Liver (tissue), 9 donors: ENCODE measurements around the gene B9D2. TPM values are rescaled to one million over a fixed set of nuclear protein-coding genes. Genes with fewer than 3 reads are reported as not detected.

ENCODE experiments used
- DNase-seq: peaks from one replicate; pipeline ENCODE4 v3.0.0-alpha.2; 2017; ENCODE audit warnings: low spot score
- H3K27ac ChIP-seq, 2 donors: one replicate each; pipeline ENCODE4 v1.7.0; 2013; ENCODE audit warnings: inconsistent platforms in 2 of 2, low read length in 2 of 2, control low read depth in 1 of 2, low read depth in 1 of 2, mild to moderate bottlenecking in 1 of 2
- H3K27me3 ChIP-seq, 4 donors: one replicate each; pipeline versions ENCODE4 v1.6.1 to v1.7.0; 2013; ENCODE audit warnings: low read length in 3 of 4, inconsistent platforms in 1 of 4, mild to moderate bottlenecking in 1 of 4, moderate library complexity in 1 of 4; ENCODE audit not compliant: control insufficient read depth in 4 of 4, insufficient read depth in 4 of 4
- H3K36me3 ChIP-seq, 4 donors: one replicate each; pipeline versions ENCODE4 v1.6.1 to v1.7.0; 2013; ENCODE audit warnings: low read length in 3 of 4, mild to moderate bottlenecking in 3 of 4, low read depth in 1 of 4, moderate library complexity in 1 of 4; ENCODE audit not compliant: control insufficient read depth in 4 of 4, insufficient read depth in 3 of 4
- H3K4me1 ChIP-seq, 4 donors: one replicate each; pipeline versions ENCODE4 v1.6.1 to v1.7.0; 2013; ENCODE audit warnings: low read length in 3 of 4, mild to moderate bottlenecking in 3 of 4, moderate library complexity in 1 of 4; ENCODE audit not compliant: control insufficient read depth in 4 of 4, insufficient read depth in 4 of 4
- H3K4me3 ChIP-seq, 3 donors: one replicate each; pipeline versions ENCODE4 v1.6.1 to v1.7.0; 2013; ENCODE audit warnings: low read length in 3 of 3, control low read depth in 1 of 3, low read depth in 1 of 3, mild to moderate bottlenecking in 1 of 3
- H3K9ac ChIP-seq, 2 donors: one replicate each; pipeline ENCODE4 v1.7.0; 2013; ENCODE audit warnings: low read length in 2 of 2, mild to moderate bottlenecking in 2 of 2, moderate library complexity in 2 of 2, control low read depth in 1 of 2, low read depth in 1 of 2
- H3K9me3 ChIP-seq, 4 donors: one replicate each; pipeline versions ENCODE4 v1.6.1 to v1.7.0; 2013; ENCODE audit warnings: low read length in 3 of 4; ENCODE audit not compliant: control insufficient read depth in 4 of 4
- EGR1 ChIP-seq, 2 donors: IDR thresholded peaks; 2 replicates each; pipeline ENCODE4 v1.6.1; 2016 to 2018; ENCODE audit warnings: antibody characterized with exemption in 2 of 2, low read depth in 2 of 2
- FOXA1 ChIP-seq: IDR thresholded peaks from 2 replicates; pipeline ENCODE4 v1.6.1; 2016; ENCODE audit warnings: antibody characterized with exemption
- FOXA2 ChIP-seq: IDR thresholded peaks from 2 replicates; pipeline ENCODE4 v1.6.1; 2016; ENCODE audit warnings: antibody characterized with exemption
- GABPA ChIP-seq, 2 donors: IDR thresholded peaks in 1 of 2; conservative IDR thresholded peaks in 1 of 2; 2 replicates each; pipeline ENCODE4 v1.6.1; 2016; ENCODE audit warnings: antibody characterized with exemption in 2 of 2, mild to moderate bottlenecking in 1 of 2, moderate library complexity in 1 of 2
- HNF4A ChIP-seq, 2 donors: conservative IDR thresholded peaks; 2 replicates each; pipeline ENCODE4 v1.6.1; 2016; ENCODE audit warnings: antibody characterized with exemption in 2 of 2, mild to moderate bottlenecking in 2 of 2
- HNF4G ChIP-seq: IDR thresholded peaks from 2 replicates; pipeline ENCODE4 v1.6.1; 2016; ENCODE audit warnings: antibody characterized with exemption
- JUND ChIP-seq, 2 donors: IDR thresholded peaks; 2 replicates each; pipeline ENCODE4 v1.6.1; 2016; ENCODE audit warnings: antibody characterized with exemption in 2 of 2
- NR2F2 ChIP-seq: IDR thresholded peaks from 2 replicates; pipeline ENCODE4 v1.6.1; 2016; ENCODE audit warnings: antibody characterized with exemption
- RAD21 ChIP-seq, 2 donors: IDR thresholded peaks; 2 replicates each; pipeline ENCODE4 v1.6.1; 2016; ENCODE audit warnings: antibody characterized with exemption in 2 of 2, mild to moderate bottlenecking in 2 of 2
- RXRA ChIP-seq, 2 donors: IDR thresholded peaks; 2 replicates each; pipeline ENCODE4 v1.6.1; 2017 to 2018; ENCODE audit warnings: antibody characterized with exemption in 2 of 2, mild to moderate bottlenecking in 1 of 2
- SP1 ChIP-seq: IDR thresholded peaks from 2 replicates; pipeline ENCODE4 v1.6.1; 2018; ENCODE audit warnings: antibody characterized with exemption, mild to moderate bottlenecking
- TAF1 ChIP-seq: conservative IDR thresholded peaks from 2 replicates; pipeline ENCODE4 v1.6.1; 2016; ENCODE audit warnings: antibody characterized with exemption, mild to moderate bottlenecking
- YY1 ChIP-seq: IDR thresholded peaks from 2 replicates; pipeline ENCODE4 v1.6.1; 2016; ENCODE audit warnings: antibody characterized with exemption, mild to moderate bottlenecking
- WGBS: extraction: QIAGEN DNeasy Blood & Tissue Kit; methylation state at CpG from one replicate; pipeline ENCODE4 v1.1.7; 2013; 5-methylcytosine and 5-hydroxymethylcytosine counted together
- polyA plus RNA-seq, 2 donors: library from polyadenylated mRNA; stranded (reverse) in 1 of 2; unstranded in 1 of 2; fragments of 200-250 nt in 1 of 2; fragments of >200 nt in 1 of 2; fragmentation: Nextera tagmentation in 1 of 2; extraction: Ambion mirVana in 1 of 2; gene quantifications; one replicate each; pipeline versions ENCODE4 v1.2.1 to v1.2.3, GENCODE V29; 2013 to 2015
- total RNA-seq, 2 donors: library from RNA; depleted of rRNA; stranded (reverse); fragments of >200 nt; gene quantifications; one replicate each; pipeline ENCODE4 v1.2.3, GENCODE V29; 2014
- TF ChIP-seq, protein P1 (sequence below): fragments of 150-350 bp; IDR thresholded peaks from 2 replicates; pipeline ENCODE4 v1.5.1; 2017; ENCODE audit warnings: improper control_type of control experiment, low read depth, low read length; ENCODE audit not compliant: missing input control
- TF ChIP-seq, protein P2 (sequence below): IDR thresholded peaks from 2 replicates; pipeline ENCODE4 v1.6.1; 2016; ENCODE audit warnings: antibody characterized with exemption
- TF ChIP-seq, protein P3 (sequence below): IDR thresholded peaks from 2 replicates; pipeline ENCODE4 v1.6.1; 2016; ENCODE audit warnings: antibody characterized with exemption
- TF ChIP-seq, protein P4 (sequence below): IDR thresholded peaks from 2 replicates; pipeline ENCODE4 v1.6.1; 2016; ENCODE audit warnings: antibody characterized with exemption
- TF ChIP-seq, protein P5 (sequence below): IDR thresholded peaks from 2 replicates; pipeline ENCODE4 v1.6.1; 2016; ENCODE audit warnings: antibody characterized with exemption, mild to moderate bottlenecking
- donor health status: healthy.
- donor health status: healthy.
- donor health status: healthy.
- donor health status: healthy.
- donor health status: healthy.

Gene B9D2
- total and polyA plus RNA-seq, 4 donors, result 2.4 to 3.7 (median 3.0) TPM

DNA sequence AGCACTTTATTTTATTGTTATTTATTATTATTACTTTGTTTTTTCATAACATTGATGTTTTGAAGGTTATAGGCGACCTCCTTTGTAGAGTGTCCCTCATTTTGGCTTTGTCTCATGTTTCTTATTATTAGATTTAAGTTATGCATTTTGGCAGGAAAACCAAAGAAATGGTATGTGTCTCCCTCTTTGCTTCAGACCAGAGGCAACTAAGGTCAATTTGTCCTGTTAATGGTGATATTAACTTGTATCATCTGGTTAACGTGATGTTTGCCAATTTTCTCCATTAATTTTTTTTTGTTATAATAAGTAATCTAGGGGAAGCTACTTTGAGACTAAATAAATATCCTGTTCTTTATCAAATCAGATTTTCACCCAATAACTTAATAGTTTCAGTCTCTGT is 8.6 kb upstream of the B9D2 start:
- no peak overlapping the region for H3K27ac ChIP-seq
- H3K27me3 ChIP-seq, result no peaks in the 10 kb centered on the region
- no peak for TF ChIP-seq FOXA2
- TF ChIP-seq, protein P1, sequence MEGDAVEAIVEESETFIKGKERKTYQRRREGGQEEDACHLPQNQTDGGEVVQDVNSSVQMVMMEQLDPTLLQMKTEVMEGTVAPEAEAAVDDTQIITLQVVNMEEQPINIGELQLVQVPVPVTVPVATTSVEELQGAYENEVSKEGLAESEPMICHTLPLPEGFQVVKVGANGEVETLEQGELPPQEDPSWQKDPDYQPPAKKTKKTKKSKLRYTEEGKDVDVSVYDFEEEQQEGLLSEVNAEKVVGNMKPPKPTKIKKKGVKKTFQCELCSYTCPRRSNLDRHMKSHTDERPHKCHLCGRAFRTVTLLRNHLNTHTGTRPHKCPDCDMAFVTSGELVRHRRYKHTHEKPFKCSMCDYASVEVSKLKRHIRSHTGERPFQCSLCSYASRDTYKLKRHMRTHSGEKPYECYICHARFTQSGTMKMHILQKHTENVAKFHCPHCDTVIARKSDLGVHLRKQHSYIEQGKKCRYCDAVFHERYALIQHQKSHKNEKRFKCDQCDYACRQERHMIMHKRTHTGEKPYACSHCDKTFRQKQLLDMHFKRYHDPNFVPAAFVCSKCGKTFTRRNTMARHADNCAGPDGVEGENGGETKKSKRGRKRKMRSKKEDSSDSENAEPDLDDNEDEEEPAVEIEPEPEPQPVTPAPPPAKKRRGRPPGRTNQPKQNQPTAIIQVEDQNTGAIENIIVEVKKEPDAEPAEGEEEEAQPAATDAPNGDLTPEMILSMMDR, result no peak
- no peak for TF ChIP-seq FOXA1
- no peak for TF ChIP-seq NR2F2
- TF ChIP-seq HNF4G, result no peak
- TF ChIP-seq RXRA (IDR thresholded peaks at IDR 0.05), result no peak
- TF ChIP-seq GABPA (IDR thresholded peaks at IDR 0.05 in 1 of 2, conservative IDR thresholded peaks at IDR 0.05 in 1 of 2), result no peak
- no peak for TF ChIP-seq YY1
- TF ChIP-seq JUND (IDR thresholded peaks at IDR 0.05), result no peak
- TF ChIP-seq, protein P2, sequence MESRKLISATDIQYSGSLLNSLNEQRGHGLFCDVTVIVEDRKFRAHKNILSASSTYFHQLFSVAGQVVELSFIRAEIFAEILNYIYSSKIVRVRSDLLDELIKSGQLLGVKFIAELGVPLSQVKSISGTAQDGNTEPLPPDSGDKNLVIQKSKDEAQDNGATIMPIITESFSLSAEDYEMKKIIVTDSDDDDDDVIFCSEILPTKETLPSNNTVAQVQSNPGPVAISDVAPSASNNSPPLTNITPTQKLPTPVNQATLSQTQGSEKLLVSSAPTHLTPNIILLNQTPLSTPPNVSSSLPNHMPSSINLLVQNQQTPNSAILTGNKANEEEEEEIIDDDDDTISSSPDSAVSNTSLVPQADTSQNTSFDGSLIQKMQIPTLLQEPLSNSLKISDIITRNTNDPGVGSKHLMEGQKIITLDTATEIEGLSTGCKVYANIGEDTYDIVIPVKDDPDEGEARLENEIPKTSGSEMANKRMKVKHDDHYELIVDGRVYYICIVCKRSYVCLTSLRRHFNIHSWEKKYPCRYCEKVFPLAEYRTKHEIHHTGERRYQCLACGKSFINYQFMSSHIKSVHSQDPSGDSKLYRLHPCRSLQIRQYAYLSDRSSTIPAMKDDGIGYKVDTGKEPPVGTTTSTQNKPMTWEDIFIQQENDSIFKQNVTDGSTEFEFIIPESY, result no peak
- no peak for TF ChIP-seq SP1
- TF ChIP-seq, protein P3, sequence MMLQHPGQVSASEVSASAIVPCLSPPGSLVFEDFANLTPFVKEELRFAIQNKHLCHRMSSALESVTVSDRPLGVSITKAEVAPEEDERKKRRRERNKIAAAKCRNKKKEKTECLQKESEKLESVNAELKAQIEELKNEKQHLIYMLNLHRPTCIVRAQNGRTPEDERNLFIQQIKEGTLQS, result no peak
- no peak for TF ChIP-seq RAD21 (IDR thresholded peaks at IDR 0.05)
- TF ChIP-seq, protein P4, sequence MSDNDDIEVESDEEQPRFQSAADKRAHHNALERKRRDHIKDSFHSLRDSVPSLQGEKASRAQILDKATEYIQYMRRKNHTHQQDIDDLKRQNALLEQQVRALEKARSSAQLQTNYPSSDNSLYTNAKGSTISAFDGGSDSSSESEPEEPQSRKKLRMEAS, result no peak
- TF ChIP-seq TAF1, result no peak
- no peak for TF ChIP-seq HNF4A (conservative IDR thresholded peaks at IDR 0.05)
- TF ChIP-seq EGR1 (IDR thresholded peaks at IDR 0.05; ENCODE audit: low read depth in 2 of 2), result no peak
- TF ChIP-seq, protein P5, sequence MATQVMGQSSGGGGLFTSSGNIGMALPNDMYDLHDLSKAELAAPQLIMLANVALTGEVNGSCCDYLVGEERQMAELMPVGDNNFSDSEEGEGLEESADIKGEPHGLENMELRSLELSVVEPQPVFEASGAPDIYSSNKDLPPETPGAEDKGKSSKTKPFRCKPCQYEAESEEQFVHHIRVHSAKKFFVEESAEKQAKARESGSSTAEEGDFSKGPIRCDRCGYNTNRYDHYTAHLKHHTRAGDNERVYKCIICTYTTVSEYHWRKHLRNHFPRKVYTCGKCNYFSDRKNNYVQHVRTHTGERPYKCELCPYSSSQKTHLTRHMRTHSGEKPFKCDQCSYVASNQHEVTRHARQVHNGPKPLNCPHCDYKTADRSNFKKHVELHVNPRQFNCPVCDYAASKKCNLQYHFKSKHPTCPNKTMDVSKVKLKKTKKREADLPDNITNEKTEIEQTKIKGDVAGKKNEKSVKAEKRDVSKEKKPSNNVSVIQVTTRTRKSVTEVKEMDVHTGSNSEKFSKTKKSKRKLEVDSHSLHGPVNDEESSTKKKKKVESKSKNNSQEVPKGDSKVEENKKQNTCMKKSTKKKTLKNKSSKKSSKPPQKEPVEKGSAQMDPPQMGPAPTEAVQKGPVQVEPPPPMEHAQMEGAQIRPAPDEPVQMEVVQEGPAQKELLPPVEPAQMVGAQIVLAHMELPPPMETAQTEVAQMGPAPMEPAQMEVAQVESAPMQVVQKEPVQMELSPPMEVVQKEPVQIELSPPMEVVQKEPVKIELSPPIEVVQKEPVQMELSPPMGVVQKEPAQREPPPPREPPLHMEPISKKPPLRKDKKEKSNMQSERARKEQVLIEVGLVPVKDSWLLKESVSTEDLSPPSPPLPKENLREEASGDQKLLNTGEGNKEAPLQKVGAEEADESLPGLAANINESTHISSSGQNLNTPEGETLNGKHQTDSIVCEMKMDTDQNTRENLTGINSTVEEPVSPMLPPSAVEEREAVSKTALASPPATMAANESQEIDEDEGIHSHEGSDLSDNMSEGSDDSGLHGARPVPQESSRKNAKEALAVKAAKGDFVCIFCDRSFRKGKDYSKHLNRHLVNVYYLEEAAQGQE, result no peak

More for the DNA sequence above, 8.6 kb upstream of the B9D2 start:
- no peak overlapping the region for H3K4me3 ChIP-seq
- no peak for DNase-seq
- no peaks in the 10 kb centered on the region for H3K9me3 ChIP-seq
- WGBS, result 85% methylated on average over 2 of the region's 2 CpGs
- no peak overlapping the region for H3K9ac ChIP-seq
- no peaks in the 10 kb centered on the region for H3K36me3 ChIP-seq
- H3K4me1 ChIP-seq, result peaks cover 0 to 6% (median 4%) of the 10 kb centered on the region in 4 donors
